ENCODE data around the gene PTPRT. TPM values are rescaled to one million over a fixed set of nuclear protein-coding genes. Genes with fewer than 3 reads are reported as not detected.

Gene PTPRT
- total and polyA plus RNA-seq, 10 of the 15 experiments (the other 5 are each of a cell fraction or from before 2014, with no cell fraction given) = not detected

DNA sequence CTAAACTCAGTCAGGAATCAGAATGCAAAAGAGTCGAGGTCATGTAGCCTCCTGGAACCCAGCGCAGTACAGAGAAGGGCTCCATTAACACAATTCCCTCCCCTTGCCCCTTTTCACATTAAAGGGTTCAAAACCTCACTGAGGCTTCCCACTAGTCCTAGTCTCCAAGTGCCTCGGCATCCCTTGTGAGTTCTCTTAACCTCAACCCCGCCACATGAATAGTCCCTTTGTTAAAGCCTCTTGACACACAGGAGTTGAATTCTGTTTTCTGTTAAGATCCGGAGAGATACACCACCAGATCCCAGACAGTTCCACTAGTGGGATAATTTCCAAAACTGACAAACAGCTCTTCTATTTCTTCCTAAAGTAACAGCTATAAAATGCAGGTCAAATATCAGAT, 17.8 kb downstream of the PTPRT start:
- no peak overlapping the region for H3K4me3 ChIP-seq
- no TSS peak for BruUV-seq (replicated peaks)
- ChIA-PET SMC1A (ENCODE audit: uncharacterized antibody, unreplicated experiment) (no interaction called here), RAD21 (ENCODE audit: unreplicated experiment) (no interaction called here), CTCF (no interaction called here), POLR2A (no interaction called here)
- ATAC-seq (no peak), DNase-seq (ENCODE audit: low read depth, low spot score) (no peak), FAIRE-seq (no peak)
- WGBS (ENCODE audit: insufficient coverage, insufficient replicate concordance, low lambda C conversion rate, missing lambda C conversion rate) = 15% methylated on average over 5 of the region's 5 CpGs
- H3K9ac ChIP-seq (ENCODE audit: control insufficient read depth, insufficient read depth, low read length) = no peak overlapping the region
- no peaks in the 10 kb centered on the region for H3K36me3 ChIP-seq (ENCODE audit: control insufficient read depth in 2 of 2, insufficient read depth in 2 of 2, low read length in 1 of 2)
- no peak overlapping the region for H2AFZ ChIP-seq (ENCODE audit: control insufficient read depth, low read depth, low read length)
- H3K79me2 ChIP-seq (ENCODE audit: control insufficient read depth, insufficient read depth, low read length) = no peaks in the 10 kb centered on the region
- H3K9me3 ChIP-seq (replicated peaks; ENCODE audit: control insufficient read depth, insufficient read depth, low read length) = no peaks in the 10 kb centered on the region; the same call in 2 of the 3 replicates
- in situ Hi-C loops (cut with MboI) (no loop called here), intact Hi-C loops (cut with micrococcal nuclease; ENCODE audit: unreplicated experiment) (no loop called here)
- TF ChIP-seq JUND (IDR thresholded peaks at IDR 0.05; ENCODE audit: low read depth, low read length) (no peak), SIN3A (IDR thresholded peaks at IDR 0.05; ENCODE audit: low read depth, low read length) (no peak), RAD51 (IDR thresholded peaks at IDR 0.05) (no peak), RELA (IDR thresholded peaks at IDR 0.05; ENCODE audit: borderline replicate concordance, partially characterized antibody) (no peak), EP300 (IDR thresholded peaks at IDR 0.05; ENCODE audit: borderline replicate concordance in 1 of 2, control insufficient read depth in 1 of 2, low read depth in 2 of 2, low read length in 2 of 2) (no peak), FOXK2 (IDR thresholded peaks at IDR 0.05) (no peak), BRCA1 (IDR thresholded peaks at IDR 0.05; ENCODE audit: low read depth, low read length) (no peak), BCL11A (IDR thresholded peaks at IDR 0.05; ENCODE audit: low read depth, low read length) (no peak)
- TF ChIP-seq, protein P1, sequence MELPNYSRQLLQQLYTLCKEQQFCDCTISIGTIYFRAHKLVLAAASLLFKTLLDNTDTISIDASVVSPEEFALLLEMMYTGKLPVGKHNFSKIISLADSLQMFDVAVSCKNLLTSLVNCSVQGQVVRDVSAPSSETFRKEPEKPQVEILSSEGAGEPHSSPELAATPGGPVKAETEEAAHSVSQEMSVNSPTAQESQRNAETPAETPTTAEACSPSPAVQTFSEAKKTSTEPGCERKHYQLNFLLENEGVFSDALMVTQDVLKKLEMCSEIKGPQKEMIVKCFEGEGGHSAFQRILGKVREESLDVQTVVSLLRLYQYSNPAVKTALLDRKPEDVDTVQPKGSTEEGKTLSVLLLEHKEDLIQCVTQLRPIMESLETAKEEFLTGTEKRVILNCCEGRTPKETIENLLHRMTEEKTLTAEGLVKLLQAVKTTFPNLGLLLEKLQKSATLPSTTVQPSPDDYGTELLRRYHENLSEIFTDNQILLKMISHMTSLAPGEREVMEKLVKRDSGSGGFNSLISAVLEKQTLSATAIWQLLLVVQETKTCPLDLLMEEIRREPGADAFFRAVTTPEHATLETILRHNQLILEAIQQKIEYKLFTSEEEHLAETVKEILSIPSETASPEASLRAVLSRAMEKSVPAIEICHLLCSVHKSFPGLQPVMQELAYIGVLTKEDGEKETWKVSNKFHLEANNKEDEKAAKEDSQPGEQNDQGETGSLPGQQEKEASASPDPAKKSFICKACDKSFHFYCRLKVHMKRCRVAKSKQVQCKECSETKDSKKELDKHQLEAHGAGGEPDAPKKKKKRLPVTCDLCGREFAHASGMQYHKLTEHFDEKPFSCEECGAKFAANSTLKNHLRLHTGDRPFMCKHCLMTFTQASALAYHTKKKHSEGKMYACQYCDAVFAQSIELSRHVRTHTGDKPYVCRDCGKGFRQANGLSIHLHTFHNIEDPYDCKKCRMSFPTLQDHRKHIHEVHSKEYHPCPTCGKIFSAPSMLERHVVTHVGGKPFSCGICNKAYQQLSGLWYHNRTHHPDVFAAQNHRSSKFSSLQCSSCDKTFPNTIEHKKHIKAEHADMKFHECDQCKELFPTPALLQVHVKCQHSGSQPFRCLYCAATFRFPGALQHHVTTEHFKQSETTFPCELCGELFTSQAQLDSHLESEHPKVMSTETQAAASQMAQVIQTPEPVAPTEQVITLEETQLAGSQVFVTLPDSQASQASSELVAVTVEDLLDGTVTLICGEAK (IDR thresholded peaks at IDR 0.05; ENCODE audit: borderline replicate concordance) = no peak
- TF ChIP-seq, protein P2, sequence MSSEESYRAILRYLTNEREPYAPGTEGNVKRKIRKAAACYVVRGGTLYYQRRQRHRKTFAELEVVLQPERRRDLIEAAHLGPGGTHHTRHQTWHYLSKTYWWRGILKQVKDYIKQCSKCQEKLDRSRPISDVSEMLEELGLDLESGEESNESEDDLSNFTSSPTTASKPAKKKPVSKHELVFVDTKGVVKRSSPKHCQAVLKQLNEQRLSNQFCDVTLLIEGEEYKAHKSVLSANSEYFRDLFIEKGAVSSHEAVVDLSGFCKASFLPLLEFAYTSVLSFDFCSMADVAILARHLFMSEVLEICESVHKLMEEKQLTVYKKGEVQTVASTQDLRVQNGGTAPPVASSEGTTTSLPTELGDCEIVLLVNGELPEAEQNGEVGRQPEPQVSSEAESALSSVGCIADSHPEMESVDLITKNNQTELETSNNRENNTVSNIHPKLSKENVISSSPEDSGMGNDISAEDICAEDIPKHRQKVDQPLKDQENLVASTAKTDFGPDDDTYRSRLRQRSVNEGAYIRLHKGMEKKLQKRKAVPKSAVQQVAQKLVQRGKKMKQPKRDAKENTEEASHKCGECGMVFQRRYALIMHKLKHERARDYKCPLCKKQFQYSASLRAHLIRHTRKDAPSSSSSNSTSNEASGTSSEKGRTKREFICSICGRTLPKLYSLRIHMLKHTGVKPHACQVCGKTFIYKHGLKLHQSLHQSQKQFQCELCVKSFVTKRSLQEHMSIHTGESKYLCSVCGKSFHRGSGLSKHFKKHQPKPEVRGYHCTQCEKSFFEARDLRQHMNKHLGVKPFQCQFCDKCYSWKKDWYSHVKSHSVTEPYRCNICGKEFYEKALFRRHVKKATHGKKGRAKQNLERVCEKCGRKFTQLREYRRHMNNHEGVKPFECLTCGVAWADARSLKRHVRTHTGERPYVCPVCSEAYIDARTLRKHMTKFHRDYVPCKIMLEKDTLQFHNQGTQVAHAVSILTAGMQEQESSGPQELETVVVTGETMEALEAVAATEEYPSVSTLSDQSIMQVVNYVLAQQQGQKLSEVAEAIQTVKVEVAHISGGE (CRISPR knock-in tag; IDR thresholded peaks at IDR 0.05) = no peak
- H3K4me2 ChIP-seq (ENCODE audit: control insufficient read depth, insufficient read depth) = no peak overlapping the region
- H3K27ac ChIP-seq (ENCODE audit: control insufficient read depth, insufficient read depth) = no peak overlapping the region
- 0 out of 4 replicates have a peak, but pooled peaks cover 0 to 2% of the 10 kb centered on the region in 2 experiments for H3K27me3 ChIP-seq (replicated peaks in 1 of 2; ENCODE audit: control insufficient read depth in 2 of 2, insufficient read depth in 2 of 2, low read length in 1 of 2)
- no peaks in the 10 kb centered on the region for H4K20me1 ChIP-seq (ENCODE audit: control insufficient read depth, insufficient read depth)
- H3K4me1 ChIP-seq (ENCODE audit: control insufficient read depth, insufficient read depth, low read length) = no peaks in the 10 kb centered on the region
